ENCODE results near the gene PPP2R2D.

DNA sequence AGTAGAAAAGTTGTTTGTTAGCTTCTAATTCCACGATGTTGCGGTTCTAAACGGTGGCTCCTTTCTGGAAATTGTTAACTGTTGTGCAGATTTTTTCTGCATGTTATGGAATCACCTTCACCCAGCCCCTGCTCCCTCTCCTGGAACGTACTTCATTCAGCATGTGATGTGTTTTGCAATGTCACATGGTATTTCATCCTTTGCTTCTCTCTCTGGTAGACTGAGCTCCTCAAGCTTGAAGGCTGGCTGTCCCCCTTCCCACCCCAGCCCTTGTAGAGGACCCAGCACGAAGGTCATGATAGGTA lies 4.4 kb downstream of the PPP2R2D start:
- TF ChIP-seq POLR2A (IDR thresholded peaks at IDR 0.05) (no peak), POLR2AphosphoS5 (IDR thresholded peaks at IDR 0.05) (no peak)
- TF ChIP-seq, protein P1, sequence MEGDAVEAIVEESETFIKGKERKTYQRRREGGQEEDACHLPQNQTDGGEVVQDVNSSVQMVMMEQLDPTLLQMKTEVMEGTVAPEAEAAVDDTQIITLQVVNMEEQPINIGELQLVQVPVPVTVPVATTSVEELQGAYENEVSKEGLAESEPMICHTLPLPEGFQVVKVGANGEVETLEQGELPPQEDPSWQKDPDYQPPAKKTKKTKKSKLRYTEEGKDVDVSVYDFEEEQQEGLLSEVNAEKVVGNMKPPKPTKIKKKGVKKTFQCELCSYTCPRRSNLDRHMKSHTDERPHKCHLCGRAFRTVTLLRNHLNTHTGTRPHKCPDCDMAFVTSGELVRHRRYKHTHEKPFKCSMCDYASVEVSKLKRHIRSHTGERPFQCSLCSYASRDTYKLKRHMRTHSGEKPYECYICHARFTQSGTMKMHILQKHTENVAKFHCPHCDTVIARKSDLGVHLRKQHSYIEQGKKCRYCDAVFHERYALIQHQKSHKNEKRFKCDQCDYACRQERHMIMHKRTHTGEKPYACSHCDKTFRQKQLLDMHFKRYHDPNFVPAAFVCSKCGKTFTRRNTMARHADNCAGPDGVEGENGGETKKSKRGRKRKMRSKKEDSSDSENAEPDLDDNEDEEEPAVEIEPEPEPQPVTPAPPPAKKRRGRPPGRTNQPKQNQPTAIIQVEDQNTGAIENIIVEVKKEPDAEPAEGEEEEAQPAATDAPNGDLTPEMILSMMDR (IDR thresholded peaks at IDR 0.05): no peak
